OCI-LY3 (cell line): ENCODE results near the gene FCHO1.

Source experiments
- H2AFZ ChIP-seq: fragments of 200-600, 300-600 bp; shearing (Covaris generic); 2 replicates; pipeline ENCODE4 v1.6.0; 2014; ENCODE audit warnings: antibody characterized with exemption, low read depth, low read length
- H3K27ac ChIP-seq: fragments of 200-600, 300-600 bp; sonication (generic); 2 replicates; pipeline ENCODE4 v1.5.1; 2014; ENCODE audit warnings: mild to moderate bottlenecking, low read length, moderate library complexity, mixed read lengths
- H3K27me3 ChIP-seq: fragments of 200-600, 300-600 bp; sonication (generic); 2 replicates; pipeline ENCODE4 v1.6.1; 2014; ENCODE audit warnings: low read depth, low read length, mixed read lengths
- H3K36me3 ChIP-seq: fragments of 200-600, 300-600 bp; sonication (generic); replicated peaks from 2 replicates; pipeline ENCODE3; 2014; ENCODE audit warnings: low read depth, low read length, mixed read lengths
- H3K4me1 ChIP-seq: fragments of 300-600, 200-600 bp; sonication (generic); 2 replicates; pipeline ENCODE4 v1.6.1; 2014; ENCODE audit warnings: low read length, mixed read lengths
- H3K4me2 ChIP-seq: fragments of 200-600, 300-600 bp; sonication (generic); 2 replicates; pipeline ENCODE4 v1.6.1; 2014; ENCODE audit warnings: low read length, mixed read lengths
- H3K4me3 ChIP-seq: fragments of 300-600, 200-600 bp; sonication (generic); 2 replicates; pipeline ENCODE4 v1.5.1; 2014; ENCODE audit warnings: antibody characterized with exemption, mild to moderate bottlenecking, low read length, moderate library complexity
- H3K79me2 ChIP-seq: fragments of 300-600, 200-600 bp; shearing (Covaris generic); 2 replicates; pipeline ENCODE4 v1.6.1; 2014; ENCODE audit warnings: mild to moderate bottlenecking, low read length, mixed read lengths
- H3K9ac ChIP-seq: fragments of 300-600, 200-600 bp; shearing (Covaris generic); 2 replicates; pipeline ENCODE4 v1.6.0; 2014; ENCODE audit warnings: mild to moderate bottlenecking, low read length, moderate library complexity
- H3K9me3 ChIP-seq: fragments of 200-600, 300-600 bp; shearing (Covaris generic); 2 replicates; pipeline ENCODE4 v1.6.1; 2014; ENCODE audit warnings: low read length, mixed read lengths; ENCODE audit not compliant: insufficient read depth
- H4K20me1 ChIP-seq: fragments of 200-600, 300-600 bp; sonication (generic); 2 replicates; pipeline ENCODE4 v1.6.1; 2016; ENCODE audit warnings: low read length, mixed read lengths; ENCODE audit not compliant: insufficient read depth
- CTCF ChIP-seq: fragments of 200-600, 300-600 bp; sonication (generic); IDR thresholded peaks from 2 replicates; pipeline ENCODE4 v1.5.1; 2014; ENCODE audit warnings: antibody characterized with exemption, low read length, low read depth
- EZH2phosphoT487 ChIP-seq: fragments of 200-600 bp; shearing (Covaris generic); IDR thresholded peaks from 2 replicates; pipeline ENCODE4 v1.6.1; 2018; ENCODE audit warnings: antibody characterized with exemption, mixed run types, low read depth

FCHO1 gene

GRCh38 chr19:17788632-17789031, 37.4 kb downstream of the FCHO1 start:
- Histone ChIP-seq H3K27me3 (no peaks in the 10 kb centered on the region), H3K4me2 (no peak overlapping the region), H3K27ac (no peak overlapping the region), H3K9me3 (no peaks in the 10 kb centered on the region), H3K79me2 (no peaks in the 10 kb centered on the region), H3K9ac (no peak overlapping the region), H3K36me3 (peaks cover 20% of the 10 kb centered on the region), H2AFZ (no peak overlapping the region), H3K4me1 (peaks cover 30% of the 10 kb centered on the region), H3K4me3 (no peak overlapping the region), H4K20me1 (no peaks in the 10 kb centered on the region)
- no peak for TF ChIP-seq EZH2phosphoT487
- TF ChIP-seq CTCF, result no peak

- Histone ChIP-seq H3K4me3 (no peak overlapping the region), H3K79me2 (no peaks in the 10 kb centered on the region), H2AFZ (no peak overlapping the region), H3K4me2 (no peak overlapping the region; the same call in 1 of the 2 replicates), H3K9ac (no peak overlapping the region), H3K27me3 (no peaks in the 10 kb centered on the region), H3K36me3 (peaks cover 10% of the 10 kb centered on the region), H3K9me3 (no peaks in the 10 kb centered on the region), H4K20me1 (no peaks in the 10 kb centered on the region), H3K4me1 (peaks cover 24% of the 10 kb centered on the region), H3K27ac (no peak overlapping the region)
- TF ChIP-seq CTCF (no peak), EZH2phosphoT487 (no peak)
Observed at GRCh38 chr19:17790059-17790780, 38.9 kb downstream of the FCHO1 start.

- Histone ChIP-seq H3K4me1 (peaks cover 24% of the 10 kb centered on the region), H2AFZ (no peak overlapping the region)
Observed at GRCh38 chr19:17794412-17794730, 43.1 kb downstream of the FCHO1 start.

More at GRCh38 chr19:17794412-17794730, 43.1 kb downstream of the FCHO1 start:
- Histone ChIP-seq H3K27ac (no peak overlapping the region), H3K4me3 (no peak overlapping the region), H4K20me1 (no peaks in the 10 kb centered on the region), H3K4me2 (no peak overlapping the region), H3K36me3 (no peaks in the 10 kb centered on the region), H3K27me3 (peaks cover 9% of the 10 kb centered on the region; the same call in 1 of the 2 replicates), H3K9me3 (no peaks in the 10 kb centered on the region), H3K79me2 (no peaks in the 10 kb centered on the region), H3K9ac (no peak overlapping the region)
- TF ChIP-seq EZH2phosphoT487, result no peak
- peak; percentile 3; the same call in 1 of the 2 replicates for TF ChIP-seq CTCF
